NT2/D1 (cell line): Measurements from ENCODE around the gene U2SURP.

ENCODE experiments used
- YY1 ChIP-seq: IDR thresholded peaks from 2 replicates; pipeline ENCODE4 v1.6.1; 2011; ENCODE audit not compliant: insufficient read length, insufficient read depth
- ZNF274 ChIP-seq: IDR thresholded peaks from 2 replicates; pipeline ENCODE4 v1.6.1; 2011; ENCODE audit warnings: mild to moderate bottlenecking, low read depth, low read length

DNA sequence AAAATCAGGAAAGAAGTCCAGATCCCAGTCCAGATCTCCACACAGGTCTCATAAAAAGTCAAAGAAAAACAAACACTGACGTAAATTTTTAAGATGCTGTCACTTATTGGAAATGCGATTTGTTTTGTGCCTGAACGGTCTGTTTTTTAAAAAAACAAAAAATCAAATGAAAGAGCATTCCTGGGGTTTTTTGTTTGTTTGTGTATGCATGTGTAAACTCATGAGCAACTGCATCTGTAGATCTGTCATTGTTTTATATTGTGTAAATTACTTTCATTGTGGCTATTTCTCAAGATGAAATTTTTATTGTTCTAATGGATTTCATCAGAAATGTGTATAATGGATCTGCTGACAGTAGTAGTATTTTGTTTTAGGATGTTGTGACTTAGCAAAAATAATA, 55.0 kb downstream of the U2SURP start:
- TF ChIP-seq YY1 (no peak), ZNF274 (no peak)
